ENCODE measurements around the gene EFNA5.
"Not testable (repeated sequence)": the region's sequence is repeated elsewhere in the genome, so short reads cannot be mapped to it uniquely, and the experiment has no call there.

The EFNA5 gene

GRCh38 chr5:107364443-107365319 lies 306.1 kb downstream of the EFNA5 start:
- peak overlapping the region; percentile 75 for H3K27ac Mint-ChIP-seq (ENCODE audit: low read depth)
- ATAC-seq (replicated peaks; ENCODE audit: extremely low read depth, poor library complexity, severe bottlenecking), result peak; percentile 9

GRCh38 chr5:107363768-107364167 lies 307.0 kb downstream of the EFNA5 start:
- peaks cover 22% of the 10 kb centered on the region for H3K4me1 Mint-ChIP-seq
- H3K27ac Mint-ChIP-seq (ENCODE audit: low read depth), result no peak overlapping the region
- ATAC-seq (replicated peaks; ENCODE audit: extremely low read depth, poor library complexity, severe bottlenecking) (no peak), DNase-seq (ENCODE audit: low spot score in 2 of 2) (no peak)
- no peaks in the 10 kb centered on the region for H3K36me3 Mint-ChIP-seq (ENCODE audit: insufficient read depth)
- H3K9me3 Mint-ChIP-seq, result no peaks in the 10 kb centered on the region
- no peak overlapping the region for H3K4me3 Mint-ChIP-seq
- H3K27me3 Mint-ChIP-seq, result no peaks in the 10 kb centered on the region

More at GRCh38 chr5:107364443-107365319, 306.1 kb downstream of the EFNA5 start:
- Mint-ChIP-seq H3K27me3 (no peaks in the 10 kb centered on the region), H3K4me3 (no peak overlapping the region), H3K36me3 (ENCODE audit: insufficient read depth) (no peaks in the 10 kb centered on the region), H3K4me1 (peaks cover 22% of the 10 kb centered on the region), H3K9me3 (no peaks in the 10 kb centered on the region)
- DNase-seq (ENCODE audit: low spot score in 2 of 2), result no peak

- DNase-seq (ENCODE audit: low spot score in 2 of 2), result no peak
- peak overlapping the region; percentile 23 for H3K27ac Mint-ChIP-seq (ENCODE audit: low read depth)
Measured at GRCh38 chr5:107361945-107362344, 308.8 kb downstream of the EFNA5 start.

GRCh38 chr5:107359916-107360234 lies 310.9 kb downstream of the EFNA5 start:
- H3K27me3 Mint-ChIP-seq, result no peaks in the 10 kb centered on the region
- no peak for ATAC-seq (replicated peaks; ENCODE audit: extremely low read depth, poor library complexity, severe bottlenecking)
- no peak for DNase-seq (ENCODE audit: low spot score in 2 of 2)
- no peak overlapping the region for H3K4me3 Mint-ChIP-seq
- H3K27ac Mint-ChIP-seq (ENCODE audit: low read depth), result no peak overlapping the region
- no peaks in the 10 kb centered on the region for H3K36me3 Mint-ChIP-seq (ENCODE audit: insufficient read depth)
- H3K4me1 Mint-ChIP-seq, result peaks cover 4% of the 10 kb centered on the region
- H3K9me3 Mint-ChIP-seq, result no peaks in the 10 kb centered on the region

More at GRCh38 chr5:107361945-107362344, 308.8 kb downstream of the EFNA5 start:
- Mint-ChIP-seq H3K4me1 (peaks cover 22% of the 10 kb centered on the region), H3K36me3 (ENCODE audit: insufficient read depth) (no peaks in the 10 kb centered on the region), H3K27me3 (no peaks in the 10 kb centered on the region), H3K9me3 (no peaks in the 10 kb centered on the region), H3K4me3 (no peak overlapping the region)
- ATAC-seq (replicated peaks; ENCODE audit: extremely low read depth, poor library complexity, severe bottlenecking), result no peak

GRCh38 chr5:107359033-107359915 lies 311.5 kb downstream of the EFNA5 start:
- Mint-ChIP-seq H3K36me3 (ENCODE audit: insufficient read depth) (no peaks in the 10 kb centered on the region), H3K27me3 (no peaks in the 10 kb centered on the region), H3K4me3 (no peak overlapping the region), H3K4me1 (no peaks in the 10 kb centered on the region), H3K27ac (ENCODE audit: low read depth) (no peak overlapping the region), H3K9me3 (no peaks in the 10 kb centered on the region)
- DNase-seq (ENCODE audit: low spot score in 2 of 2), result no peak
- ATAC-seq (replicated peaks; ENCODE audit: extremely low read depth, poor library complexity, severe bottlenecking), result no peak

- Mint-ChIP-seq H3K4me1 (no peaks in the 10 kb centered on the region), H3K9me3 (no peaks in the 10 kb centered on the region), H3K4me3 (no peak overlapping the region), H3K27me3 (no peaks in the 10 kb centered on the region), H3K27ac (ENCODE audit: low read depth) (no peak overlapping the region), H3K36me3 (ENCODE audit: insufficient read depth) (peaks cover 3% of the 10 kb centered on the region)
- no peak for DNase-seq (ENCODE audit: low spot score in 2 of 2)
- ATAC-seq (replicated peaks; ENCODE audit: extremely low read depth, poor library complexity, severe bottlenecking), result no peak
Measured at GRCh38 chr5:107356891-107357290, 313.8 kb downstream of the EFNA5 start.

- Mint-ChIP-seq H3K36me3 (ENCODE audit: insufficient read depth) (peaks cover 3% of the 10 kb centered on the region), H3K4me3 (no peak overlapping the region), H3K27me3 (no peaks in the 10 kb centered on the region), H3K9me3 (no peaks in the 10 kb centered on the region), H3K27ac (ENCODE audit: low read depth) (no peak overlapping the region), H3K4me1 (no peaks in the 10 kb centered on the region)
- ATAC-seq (replicated peaks; ENCODE audit: extremely low read depth, poor library complexity, severe bottlenecking) (no peak), DNase-seq (ENCODE audit: low spot score in 2 of 2) (no peak)
Measured at GRCh38 chr5:107352576-107352975, 318.2 kb downstream of the EFNA5 start.

- not testable (repeated sequence) for H3K27ac Mint-ChIP-seq (ENCODE audit: low read depth); H3K36me3 Mint-ChIP-seq (ENCODE audit: insufficient read depth)
Measured at GRCh38 chr5:107346580-107346979, 324.2 kb downstream of the EFNA5 start.

GRCh38 chr5:107342371-107342770 lies 328.4 kb downstream of the EFNA5 start:
- Mint-ChIP-seq H3K27ac (ENCODE audit: low read depth) (no peak overlapping the region), H3K9me3 (peaks cover 20% of the 10 kb centered on the region), H3K36me3 (ENCODE audit: insufficient read depth) (peaks cover 3% of the 10 kb centered on the region), H3K4me1 (no peaks in the 10 kb centered on the region), H3K27me3 (no peaks in the 10 kb centered on the region), H3K4me3 (no peak overlapping the region)
- ATAC-seq (replicated peaks; ENCODE audit: extremely low read depth, poor library complexity, severe bottlenecking), result no peak
- no peak for DNase-seq (ENCODE audit: low spot score in 2 of 2)

More at GRCh38 chr5:107346580-107346979, 324.2 kb downstream of the EFNA5 start:
- not testable (repeated sequence) for H3K4me3 Mint-ChIP-seq; ATAC-seq (replicated peaks; ENCODE audit: extremely low read depth, poor library complexity, severe bottlenecking); DNase-seq (ENCODE audit: low spot score in 2 of 2); H3K27me3 Mint-ChIP-seq; H3K4me1 Mint-ChIP-seq
- H3K9me3 Mint-ChIP-seq, result peaks cover 20% of the 10 kb centered on the region

- Mint-ChIP-seq H3K4me3 (no peak overlapping the region), H3K27me3 (no peaks in the 10 kb centered on the region), H3K36me3 (ENCODE audit: insufficient read depth) (peaks cover 3% of the 10 kb centered on the region), H3K9me3 (peaks cover 20% of the 10 kb centered on the region), H3K27ac (ENCODE audit: low read depth) (no peak overlapping the region), H3K4me1 (no peaks in the 10 kb centered on the region)
- ATAC-seq (replicated peaks; ENCODE audit: extremely low read depth, poor library complexity, severe bottlenecking) (no peak), DNase-seq (ENCODE audit: low spot score in 2 of 2) (no peak)
Measured at GRCh38 chr5:107341376-107342084, 329.2 kb downstream of the EFNA5 start.

- no peak for DNase-seq (ENCODE audit: low spot score in 2 of 2)
- Mint-ChIP-seq H3K4me3 (no peak overlapping the region), H3K36me3 (ENCODE audit: insufficient read depth) (peaks cover 3% of the 10 kb centered on the region), H3K9me3 (peaks cover 14% of the 10 kb centered on the region), H3K27ac (ENCODE audit: low read depth) (no peak overlapping the region), H3K4me1 (no peaks in the 10 kb centered on the region), H3K27me3 (no peaks in the 10 kb centered on the region)
- ATAC-seq (replicated peaks; ENCODE audit: extremely low read depth, poor library complexity, severe bottlenecking), result no peak
Measured at GRCh38 chr5:107340631-107341030, 330.1 kb downstream of the EFNA5 start.

- Mint-ChIP-seq H3K27me3 (no peaks in the 10 kb centered on the region), H3K9me3 (no peaks in the 10 kb centered on the region), H3K4me3 (no peak overlapping the region), H3K36me3 (ENCODE audit: insufficient read depth) (no peaks in the 10 kb centered on the region), H3K4me1 (no peaks in the 10 kb centered on the region), H3K27ac (ENCODE audit: low read depth) (no peak overlapping the region)
- ATAC-seq (replicated peaks; ENCODE audit: extremely low read depth, poor library complexity, severe bottlenecking) (no peak), DNase-seq (ENCODE audit: low spot score in 2 of 2) (no peak)
Measured at GRCh38 chr5:107338335-107338734, 332.4 kb downstream of the EFNA5 start.

Data from central memory CD8-positive, alpha-beta T cell (primary cell).